Fibroblast of pulmonary artery (primary cell): Measurements from ENCODE around the gene SLC66A2.

ENCODE experiments used
- DNase-seq: peaks from one replicate; pipeline ENCODE4 v3.0.0-alpha.2; 2010; ENCODE audit warnings: low read depth
- H3K4me3 ChIP-seq: replicated peaks from 2 replicates; pipeline ENCODE4 v1.5.1; 2011; ENCODE audit warnings: low read depth, mild to moderate bottlenecking, control low read depth, low read length, moderate library complexity
- TF ChIP-seq, protein P1 (sequence below): IDR thresholded peaks from 2 replicates; pipeline ENCODE4 v1.5.1; 2011; ENCODE audit warnings: mild to moderate bottlenecking, control low read depth, low read length, inconsistent platforms; ENCODE audit errors: missing control alignments

The SLC66A2 gene

GRCh38 chr18:79859314-79859713, 92.1 kb downstream of the SLC66A2 start:
- TF ChIP-seq, protein P1, sequence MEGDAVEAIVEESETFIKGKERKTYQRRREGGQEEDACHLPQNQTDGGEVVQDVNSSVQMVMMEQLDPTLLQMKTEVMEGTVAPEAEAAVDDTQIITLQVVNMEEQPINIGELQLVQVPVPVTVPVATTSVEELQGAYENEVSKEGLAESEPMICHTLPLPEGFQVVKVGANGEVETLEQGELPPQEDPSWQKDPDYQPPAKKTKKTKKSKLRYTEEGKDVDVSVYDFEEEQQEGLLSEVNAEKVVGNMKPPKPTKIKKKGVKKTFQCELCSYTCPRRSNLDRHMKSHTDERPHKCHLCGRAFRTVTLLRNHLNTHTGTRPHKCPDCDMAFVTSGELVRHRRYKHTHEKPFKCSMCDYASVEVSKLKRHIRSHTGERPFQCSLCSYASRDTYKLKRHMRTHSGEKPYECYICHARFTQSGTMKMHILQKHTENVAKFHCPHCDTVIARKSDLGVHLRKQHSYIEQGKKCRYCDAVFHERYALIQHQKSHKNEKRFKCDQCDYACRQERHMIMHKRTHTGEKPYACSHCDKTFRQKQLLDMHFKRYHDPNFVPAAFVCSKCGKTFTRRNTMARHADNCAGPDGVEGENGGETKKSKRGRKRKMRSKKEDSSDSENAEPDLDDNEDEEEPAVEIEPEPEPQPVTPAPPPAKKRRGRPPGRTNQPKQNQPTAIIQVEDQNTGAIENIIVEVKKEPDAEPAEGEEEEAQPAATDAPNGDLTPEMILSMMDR, result no peak
- H3K4me3 ChIP-seq, result no peak overlapping the region
- no peak for DNase-seq

DNA sequence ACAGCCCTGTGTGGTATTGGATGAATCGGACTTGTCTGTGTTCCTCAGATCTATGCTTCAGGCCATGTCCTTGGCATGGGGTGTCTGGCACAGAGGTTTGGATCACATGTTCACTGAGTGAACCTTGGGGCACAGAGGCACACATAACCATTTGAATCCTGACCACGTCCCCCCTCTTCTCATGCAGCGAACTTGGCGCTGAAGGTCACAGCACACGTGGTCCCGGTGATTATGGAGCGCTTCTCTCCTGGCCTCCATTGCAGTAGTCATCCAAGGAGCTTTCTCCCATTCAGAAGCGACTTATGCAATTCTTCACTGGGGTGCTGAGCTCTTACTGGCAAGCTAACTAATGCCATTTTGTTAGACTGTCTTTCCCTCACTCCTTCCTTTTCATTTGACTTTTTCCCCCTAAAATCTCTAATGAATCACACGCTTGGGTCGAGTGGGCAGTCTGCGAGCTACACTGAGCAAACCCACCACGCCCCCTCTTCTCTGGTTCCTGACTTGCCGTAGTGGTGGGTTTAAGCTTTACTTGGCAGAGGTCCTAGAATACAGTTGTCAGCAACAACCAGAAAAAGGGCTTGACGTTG, 94.3 kb downstream of the SLC66A2 start:
- H3K4me3 ChIP-seq, result no peak overlapping the region
- TF ChIP-seq, protein P1, result no peak
- peak; percentile 73 for DNase-seq

GRCh38 chr18:79856119-79857007, 95.1 kb downstream of the SLC66A2 start:
- TF ChIP-seq, protein P1, result no peak
- DNase-seq, result peak; percentile 41
- no peak overlapping the region for H3K4me3 ChIP-seq

GRCh38 chr18:79855147-79855933, 96.1 kb downstream of the SLC66A2 start:
- no peak for DNase-seq
- H3K4me3 ChIP-seq, result no peak overlapping the region
- TF ChIP-seq, protein P1, result no peak

- DNase-seq, result no peak
- no peak overlapping the region for H3K4me3 ChIP-seq
- TF ChIP-seq, protein P1, result no peak
Measured at GRCh38 chr18:79853993-79854364, 97.5 kb downstream of the SLC66A2 start.

DNA sequence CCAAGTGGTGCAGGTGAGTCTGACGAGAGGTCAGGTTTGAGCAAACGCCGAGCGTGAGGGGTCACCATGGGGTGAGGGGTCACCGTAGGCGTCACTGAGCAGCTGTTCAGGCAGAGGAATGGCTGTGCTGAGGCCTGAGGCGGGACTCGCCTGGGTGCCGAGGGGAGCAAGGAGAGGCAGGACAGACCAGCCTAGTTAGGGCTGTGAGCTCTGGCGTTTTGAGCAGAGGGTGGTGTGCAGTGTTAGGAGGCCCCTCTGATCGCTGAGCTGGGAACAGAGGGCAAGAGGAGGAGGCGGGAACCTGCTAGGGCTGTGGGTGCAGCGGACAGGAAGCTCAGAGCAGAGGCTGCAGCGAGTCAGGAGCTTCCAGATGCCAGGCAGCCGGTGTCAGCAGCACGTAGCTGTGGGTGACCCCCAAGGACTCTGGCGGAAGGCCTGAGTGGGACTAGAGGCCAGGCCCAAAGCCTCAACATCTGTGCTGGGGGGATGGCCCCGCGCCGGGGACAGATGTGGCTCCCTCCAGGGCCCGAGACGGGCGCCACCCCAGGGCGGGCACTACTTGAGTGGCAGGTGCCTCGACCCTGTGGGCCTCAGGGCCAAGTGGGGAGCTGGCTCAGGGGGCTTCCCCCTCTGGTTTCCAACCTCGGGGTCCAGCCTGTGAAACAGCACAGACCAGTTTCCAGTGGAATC, 98.0 kb downstream of the SLC66A2 start:
- no peak overlapping the region for H3K4me3 ChIP-seq
- DNase-seq, result no peak

More for the DNA sequence above, 98.0 kb downstream of the SLC66A2 start:
- TF ChIP-seq, protein P1, result no peak
